ENCODE data around the gene WDR75. TPM values are rescaled to one million over a fixed set of nuclear protein-coding genes. Genes with fewer than 3 reads are reported as not detected.
"Not testable (repeated sequence)": the region's sequence is repeated elsewhere in the genome, so short reads cannot be mapped to it uniquely, and the experiment has no call there.

Gene WDR75
- polyA plus RNA-seq, 1 donor from 2014 or later, result 11.0 TPM

- H3K27ac Mint-ChIP-seq, result no peak overlapping the region
- no peaks in the 10 kb centered on the region for H3K27me3 Mint-ChIP-seq
- H3K36me3 Mint-ChIP-seq, result peaks cover 6% of the 10 kb centered on the region
- H3K4me1 Mint-ChIP-seq, result peaks cover 0 to 10% (median 8%) of the 10 kb centered on the region in 3 donors
- H3K9me3 Mint-ChIP-seq, result no peaks in the 10 kb centered on the region
- H3K4me3 Mint-ChIP-seq, result no peak overlapping the region
Measured at GRCh38 chr2:189467160-189467559, 25.9 kb downstream of the WDR75 start.

GRCh38 chr2:189467593-189467992 is 26.3 kb downstream of the WDR75 start:
- Mint-ChIP-seq H3K27ac (no peak overlapping the region), H3K4me3 (no peak overlapping the region), H3K4me1 (peaks cover 0 to 10% (median 8%) of the 10 kb centered on the region in 3 donors), H3K27me3 (no peaks in the 10 kb centered on the region), H3K9me3 (no peaks in the 10 kb centered on the region), H3K36me3 (peaks cover 7% of the 10 kb centered on the region)

- Mint-ChIP-seq H3K9me3 (no peaks in the 10 kb centered on the region), H3K4me3 (no peak overlapping the region), H3K27me3 (no peaks in the 10 kb centered on the region), H3K4me1 (no peaks in the 10 kb centered on the region), H3K36me3 (peaks cover 9% of the 10 kb centered on the region), H3K27ac (peak overlapping the region in 1 of 3 donors; percentile 59)
Measured at GRCh38 chr2:189474526-189474925, 33.3 kb downstream of the WDR75 start.

GRCh38 chr2:189477756-189478155 is 36.5 kb downstream of the WDR75 start:
- H3K4me3 Mint-ChIP-seq, result no peak overlapping the region
- no peaks in the 10 kb centered on the region for H3K27me3 Mint-ChIP-seq
- H3K4me1 Mint-ChIP-seq, result no peaks in the 10 kb centered on the region
- H3K27ac Mint-ChIP-seq, result no peak overlapping the region
- H3K9me3 Mint-ChIP-seq, result no peaks in the 10 kb centered on the region
- H3K36me3 Mint-ChIP-seq, result peaks cover 6% of the 10 kb centered on the region

GRCh38 chr2:189478289-189478688 is 37.0 kb downstream of the WDR75 start:
- H3K9me3 Mint-ChIP-seq, H3K27me3 Mint-ChIP-seq, H3K36me3 Mint-ChIP-seq, H3K4me1 Mint-ChIP-seq, H3K4me3 Mint-ChIP-seq, H3K27ac Mint-ChIP-seq: not testable (repeated sequence)

GRCh38 chr2:189481071-189481470 is 39.8 kb downstream of the WDR75 start:
- Mint-ChIP-seq H3K36me3 (peaks cover 4% of the 10 kb centered on the region), H3K27me3 (no peaks in the 10 kb centered on the region), H3K4me1 (no peaks in the 10 kb centered on the region), H3K9me3 (peaks cover 0 to 2% (median 0%) of the 10 kb centered on the region in 3 donors), H3K27ac (no peak overlapping the region), H3K4me3 (no peak overlapping the region)

- H3K9me3 Mint-ChIP-seq, result peaks cover 0 to 2% (median 0%) of the 10 kb centered on the region in 3 donors
- no peaks in the 10 kb centered on the region for H3K27me3 Mint-ChIP-seq
- no peak overlapping the region for H3K27ac Mint-ChIP-seq
- no peaks in the 10 kb centered on the region for H3K36me3 Mint-ChIP-seq
- H3K4me1 Mint-ChIP-seq, result no peaks in the 10 kb centered on the region
- no peak overlapping the region for H3K4me3 Mint-ChIP-seq
Measured at GRCh38 chr2:189483571-189483970, 42.3 kb downstream of the WDR75 start.

- peaks cover 0 to 2% (median 0%) of the 10 kb centered on the region in 3 donors for H3K9me3 Mint-ChIP-seq
- H3K36me3 Mint-ChIP-seq, result no peaks in the 10 kb centered on the region
- no peaks in the 10 kb centered on the region for H3K4me1 Mint-ChIP-seq
- no peak overlapping the region for H3K4me3 Mint-ChIP-seq
- no peaks in the 10 kb centered on the region for H3K27me3 Mint-ChIP-seq
- H3K27ac Mint-ChIP-seq, result no peak overlapping the region
Measured at GRCh38 chr2:189483980-189484740, 42.9 kb downstream of the WDR75 start.

GRCh38 chr2:189485146-189485545 is 43.9 kb downstream of the WDR75 start:
- no peaks in the 10 kb centered on the region for H3K36me3 Mint-ChIP-seq
- peaks cover 0 to 2% (median 0%) of the 10 kb centered on the region in 3 donors for H3K9me3 Mint-ChIP-seq
- no peak overlapping the region for H3K4me3 Mint-ChIP-seq
- no peak overlapping the region for H3K27ac Mint-ChIP-seq
- H3K27me3 Mint-ChIP-seq, result no peaks in the 10 kb centered on the region
- no peaks in the 10 kb centered on the region for H3K4me1 Mint-ChIP-seq

GRCh38 chr2:189486237-189486770 is 45.0 kb downstream of the WDR75 start:
- Mint-ChIP-seq H3K27ac (no peak overlapping the region), H3K36me3 (no peaks in the 10 kb centered on the region), H3K9me3 (peaks cover 0 to 2% (median 0%) of the 10 kb centered on the region in 3 donors), H3K27me3 (no peaks in the 10 kb centered on the region), H3K4me3 (no peak overlapping the region), H3K4me1 (no peaks in the 10 kb centered on the region)

- no peak overlapping the region for H3K27ac Mint-ChIP-seq
- H3K9me3 Mint-ChIP-seq, result peaks cover 0 to 2% (median 0%) of the 10 kb centered on the region in 3 donors
- H3K36me3 Mint-ChIP-seq, result no peaks in the 10 kb centered on the region
- no peak overlapping the region for H3K4me3 Mint-ChIP-seq
- no peaks in the 10 kb centered on the region for H3K4me1 Mint-ChIP-seq
- H3K27me3 Mint-ChIP-seq, result peaks cover 3% of the 10 kb centered on the region
Measured at GRCh38 chr2:189487283-189488007, 46.2 kb downstream of the WDR75 start.

GRCh38 chr2:189488008-189488310 is 46.7 kb downstream of the WDR75 start:
- H3K27me3 Mint-ChIP-seq, result peaks cover 3% of the 10 kb centered on the region
- H3K4me3 Mint-ChIP-seq, result no peak overlapping the region
- no peaks in the 10 kb centered on the region for H3K4me1 Mint-ChIP-seq
- peaks cover 0 to 2% (median 0%) of the 10 kb centered on the region in 3 donors for H3K9me3 Mint-ChIP-seq
- no peaks in the 10 kb centered on the region for H3K36me3 Mint-ChIP-seq
- no peak overlapping the region for H3K27ac Mint-ChIP-seq

GRCh38 chr2:189492451-189492850 is 51.2 kb downstream of the WDR75 start:
- H3K9me3 Mint-ChIP-seq, result peaks cover 3 to 10% (median 7%) of the 10 kb centered on the region in 3 donors
- peaks cover 6% of the 10 kb centered on the region for H3K27me3 Mint-ChIP-seq
- no peaks in the 10 kb centered on the region for H3K4me1 Mint-ChIP-seq
- no peak overlapping the region for H3K4me3 Mint-ChIP-seq
- no peak overlapping the region for H3K27ac Mint-ChIP-seq
- H3K36me3 Mint-ChIP-seq, result no peaks in the 10 kb centered on the region

GRCh38 chr2:189498205-189498604 is 56.9 kb downstream of the WDR75 start:
- no peak overlapping the region for H3K4me3 Mint-ChIP-seq
- H3K9me3 Mint-ChIP-seq, result peaks cover 3 to 10% (median 7%) of the 10 kb centered on the region in 3 donors
- H3K36me3 Mint-ChIP-seq, result no peaks in the 10 kb centered on the region
- H3K4me1 Mint-ChIP-seq, result no peaks in the 10 kb centered on the region
- no peak overlapping the region for H3K27ac Mint-ChIP-seq
- H3K27me3 Mint-ChIP-seq, result peaks cover 3% of the 10 kb centered on the region

GRCh38 chr2:189499137-189499536 is 57.9 kb downstream of the WDR75 start:
- no peaks in the 10 kb centered on the region for H3K27me3 Mint-ChIP-seq
- no peak overlapping the region for H3K4me3 Mint-ChIP-seq
- no peaks in the 10 kb centered on the region for H3K36me3 Mint-ChIP-seq
- no peak overlapping the region for H3K27ac Mint-ChIP-seq
- no peaks in the 10 kb centered on the region for H3K4me1 Mint-ChIP-seq
- peaks cover 3 to 10% (median 7%) of the 10 kb centered on the region in 3 donors for H3K9me3 Mint-ChIP-seq

Data from IgD-negative memory B cell (primary cell).